PC-9 (cell line): Measurements from ENCODE around the gene KCNK5.

Experiments used
- EZH2 ChIP-seq: fragments of 200-600 bp; sonication (generic); IDR thresholded peaks from 2 replicates; pipeline ENCODE4 v1.8.0; 2017; ENCODE audit warnings: antibody characterized with exemption, low read depth
- TF ChIP-seq, protein P1 (sequence below): fragments of 200-600 bp; sonication (generic); conservative IDR thresholded peaks from 2 replicates; pipeline ENCODE4 v1.6.1; 2017; ENCODE audit warnings: mixed run types, antibody characterized with exemption, mild to moderate bottlenecking, moderate library complexity

- no peak for TF ChIP-seq EZH2
- TF ChIP-seq, protein P1, sequence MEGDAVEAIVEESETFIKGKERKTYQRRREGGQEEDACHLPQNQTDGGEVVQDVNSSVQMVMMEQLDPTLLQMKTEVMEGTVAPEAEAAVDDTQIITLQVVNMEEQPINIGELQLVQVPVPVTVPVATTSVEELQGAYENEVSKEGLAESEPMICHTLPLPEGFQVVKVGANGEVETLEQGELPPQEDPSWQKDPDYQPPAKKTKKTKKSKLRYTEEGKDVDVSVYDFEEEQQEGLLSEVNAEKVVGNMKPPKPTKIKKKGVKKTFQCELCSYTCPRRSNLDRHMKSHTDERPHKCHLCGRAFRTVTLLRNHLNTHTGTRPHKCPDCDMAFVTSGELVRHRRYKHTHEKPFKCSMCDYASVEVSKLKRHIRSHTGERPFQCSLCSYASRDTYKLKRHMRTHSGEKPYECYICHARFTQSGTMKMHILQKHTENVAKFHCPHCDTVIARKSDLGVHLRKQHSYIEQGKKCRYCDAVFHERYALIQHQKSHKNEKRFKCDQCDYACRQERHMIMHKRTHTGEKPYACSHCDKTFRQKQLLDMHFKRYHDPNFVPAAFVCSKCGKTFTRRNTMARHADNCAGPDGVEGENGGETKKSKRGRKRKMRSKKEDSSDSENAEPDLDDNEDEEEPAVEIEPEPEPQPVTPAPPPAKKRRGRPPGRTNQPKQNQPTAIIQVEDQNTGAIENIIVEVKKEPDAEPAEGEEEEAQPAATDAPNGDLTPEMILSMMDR, result no peak
Measured at GRCh38 chr6:39251406-39251805, 22.1 kb upstream of the KCNK5 start.
